GM18505 (cell line): Measurements from ENCODE around the gene IMP3.
A peak's percentile ranks its signal among the peaks of the same experiment; 100 is the strongest.

Experiments used
- ATAC-seq: cut with Tn5 transposase; IDR thresholded peaks from one replicate; pipeline ENCODE4 v1.9.1; 2021; ENCODE audit not compliant: unreplicated experiment
- POLR2A ChIP-seq: IDR thresholded peaks from 4 replicates; pipeline ENCODE4 v1.6.1; 2011; ENCODE audit warnings: borderline replicate concordance; ENCODE audit not compliant: insufficient read depth, insufficient read length; ENCODE audit errors: extremely low read depth

IMP3 gene

GRCh38 chr15:75650908-75651809, 11.1 kb upstream of the IMP3 start:
- no peak for ATAC-seq

GRCh38 chr15:75649848-75650247, 9.8 kb upstream of the IMP3 start:
- TF ChIP-seq POLR2A = no peak
- ATAC-seq = no peak

More at GRCh38 chr15:75650908-75651809, 11.1 kb upstream of the IMP3 start:
- no peak for TF ChIP-seq POLR2A

- ATAC-seq = no peak
- TF ChIP-seq POLR2A = no peak
Measured at GRCh38 chr15:75649045-75649761, 9.2 kb upstream of the IMP3 start.

- ATAC-seq = no peak
Measured at GRCh38 chr15:75648156-75649000, 8.4 kb upstream of the IMP3 start.

GRCh38 chr15:75647370-75648155, 7.5 kb upstream of the IMP3 start, which contains the start of gene SNX33:
SNX33 (plus strand) TSS chr15:75647912; CDS start chr15:75649103, 1,191 bp downstream.
- TF ChIP-seq POLR2A = no peak
- no peak for ATAC-seq

More at GRCh38 chr15:75648156-75649000, 8.4 kb upstream of the IMP3 start:
- TF ChIP-seq POLR2A = no peak

- ATAC-seq = no peak
- TF ChIP-seq POLR2A = no peak
Measured at GRCh38 chr15:75646944-75647364, 6.9 kb upstream of the IMP3 start.

- TF ChIP-seq POLR2A = no peak
- ATAC-seq = no peak
Measured at GRCh38 chr15:75646112-75646943, 6.3 kb upstream of the IMP3 start.

- no peak for TF ChIP-seq POLR2A
- no peak for ATAC-seq
Measured at GRCh38 chr15:75644376-75644775, 4.4 kb upstream of the IMP3 start.

GRCh38 chr15:75641603-75642002, 1.6 kb upstream of the IMP3 start:
- ATAC-seq = no peak
- no peak for TF ChIP-seq POLR2A

GRCh38 chr15:75641179-75641503, 1.1 kb upstream of the IMP3 start:
- ATAC-seq = no peak
- no peak for TF ChIP-seq POLR2A

GRCh38 chr15:75640483-75641178, 607 bp upstream of the IMP3 start:
- TF ChIP-seq POLR2A = no peak
- ATAC-seq = peak; percentile 24
